ENCODE measurements around the gene SLC35E3. TPM values are rescaled to one million over a fixed set of nuclear protein-coding genes. Genes with fewer than 3 reads are reported as not detected.

Gene SLC35E3
- total and polyA plus RNA-seq, 2 of the 13 experiments (the other 11 are each of a cell fraction or from before 2014, with no cell fraction given): 13.0 to 22.1 TPM

DNA sequence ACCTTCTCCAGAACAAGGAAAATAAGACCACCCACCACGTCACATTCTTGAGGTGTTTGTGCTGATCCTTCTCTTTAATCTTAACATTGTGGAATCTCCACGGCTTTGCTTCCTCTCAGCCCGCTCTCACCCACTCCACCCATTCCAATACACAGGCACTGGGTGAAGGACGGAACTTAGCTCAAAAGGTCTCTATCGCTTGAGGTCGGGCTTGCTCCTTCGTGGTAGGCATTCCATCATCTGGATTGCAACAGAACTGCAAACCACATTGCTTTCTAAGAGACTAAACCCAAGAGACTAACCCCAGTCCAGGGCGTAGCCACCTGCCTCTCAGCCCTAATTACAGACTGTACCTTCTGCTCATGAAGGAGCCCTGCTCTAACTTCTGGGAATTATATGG is 38.0 kb downstream of the SLC35E3 start (continued):
- no peak for TF ChIP-seq GMEB2 (CRISPR knock-in tag; IDR thresholded peaks at IDR 0.05; ENCODE audit: low read depth)
- TF ChIP-seq AGO1 (IDR thresholded peaks at IDR 0.05; ENCODE audit: low read depth, low read length, poor library complexity, severe bottlenecking): no peak
- TF ChIP-seq HNF1B (CRISPR knock-in tag; IDR thresholded peaks at IDR 0.05): no peak
- TF ChIP-seq ZBTB10 (CRISPR knock-in tag; IDR thresholded peaks at IDR 0.05; ENCODE audit: borderline replicate concordance): no peak
- TF ChIP-seq ZNF678 (CRISPR knock-in tag; IDR thresholded peaks at IDR 0.05): no peak
- TF ChIP-seq FOXA3 (CRISPR knock-in tag; IDR thresholded peaks at IDR 0.05): no peak
- no peak for TF ChIP-seq ZNF577 (CRISPR knock-in tag; IDR thresholded peaks at IDR 0.05; ENCODE audit: borderline replicate concordance, low read depth)
- no peak for TF ChIP-seq ZC3H13 (CRISPR knock-in tag; IDR thresholded peaks at IDR 0.05)
- TF ChIP-seq ZNF7 (CRISPR knock-in tag; IDR thresholded peaks at IDR 0.05): no peak
- TF ChIP-seq ATRX (CRISPR knock-in tag; IDR thresholded peaks at IDR 0.05; ENCODE audit: borderline replicate concordance): no peak
- peak; percentile 78 for TF ChIP-seq CEBPB (IDR thresholded peaks at IDR 0.05; ENCODE audit: borderline replicate concordance, low read depth, low read length)
- TF ChIP-seq ELF4 (CRISPR knock-in tag; IDR thresholded peaks at IDR 0.05; ENCODE audit: borderline replicate concordance): no peak
- no peak for TF ChIP-seq ZNF235 (CRISPR knock-in tag; IDR thresholded peaks at IDR 0.05; ENCODE audit: borderline replicate concordance)
- TF ChIP-seq ZNF121 (CRISPR knock-in tag; IDR thresholded peaks at IDR 0.05): no peak
- TF ChIP-seq GTF2F1 (IDR thresholded peaks at IDR 0.05; ENCODE audit: low read length): no peak
- no peak for TF ChIP-seq ZMAT5 (CRISPR knock-in tag; IDR thresholded peaks at IDR 0.05; ENCODE audit: borderline replicate concordance, low read depth)
- no peak for TF ChIP-seq THRA (CRISPR knock-in tag; IDR thresholded peaks at IDR 0.05; ENCODE audit: borderline replicate concordance)
- no peak for TF ChIP-seq ZNF670 (CRISPR knock-in tag; IDR thresholded peaks at IDR 0.05; ENCODE audit: borderline replicate concordance)
- TF ChIP-seq ZNF331 (CRISPR knock-in tag; IDR thresholded peaks at IDR 0.05): 0 out of 2 replicates have a peak, but pooled peaks have one; percentile 22
- TF ChIP-seq, protein P1, sequence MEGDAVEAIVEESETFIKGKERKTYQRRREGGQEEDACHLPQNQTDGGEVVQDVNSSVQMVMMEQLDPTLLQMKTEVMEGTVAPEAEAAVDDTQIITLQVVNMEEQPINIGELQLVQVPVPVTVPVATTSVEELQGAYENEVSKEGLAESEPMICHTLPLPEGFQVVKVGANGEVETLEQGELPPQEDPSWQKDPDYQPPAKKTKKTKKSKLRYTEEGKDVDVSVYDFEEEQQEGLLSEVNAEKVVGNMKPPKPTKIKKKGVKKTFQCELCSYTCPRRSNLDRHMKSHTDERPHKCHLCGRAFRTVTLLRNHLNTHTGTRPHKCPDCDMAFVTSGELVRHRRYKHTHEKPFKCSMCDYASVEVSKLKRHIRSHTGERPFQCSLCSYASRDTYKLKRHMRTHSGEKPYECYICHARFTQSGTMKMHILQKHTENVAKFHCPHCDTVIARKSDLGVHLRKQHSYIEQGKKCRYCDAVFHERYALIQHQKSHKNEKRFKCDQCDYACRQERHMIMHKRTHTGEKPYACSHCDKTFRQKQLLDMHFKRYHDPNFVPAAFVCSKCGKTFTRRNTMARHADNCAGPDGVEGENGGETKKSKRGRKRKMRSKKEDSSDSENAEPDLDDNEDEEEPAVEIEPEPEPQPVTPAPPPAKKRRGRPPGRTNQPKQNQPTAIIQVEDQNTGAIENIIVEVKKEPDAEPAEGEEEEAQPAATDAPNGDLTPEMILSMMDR (CRISPR knock-in tag; IDR thresholded peaks at IDR 0.05): peak; percentile 27; the same call in 1 of the 2 replicates

All from HepG2 (cell line).